Stimulated activated CD8-positive, alpha-beta memory T cell treated with anti-CD3 and anti-CD28 coated beads, Interleukin-12 subunit alpha, Interleukin-12 subunit beta, amount 100 ng/mL, for 1 hour (primary cell): Measurements from ENCODE around the gene ECHDC3.
"Not testable (repeated sequence)": the region's sequence is repeated elsewhere in the genome, so short reads cannot be mapped to it uniquely, and the experiment has no call there.

Source experiments
- DNase-seq: peaks from one replicate; pipeline ENCODE4 v3.0.0-alpha.2; 2020; ENCODE audit warnings: low read depth

Gene ECHDC3, protein sequence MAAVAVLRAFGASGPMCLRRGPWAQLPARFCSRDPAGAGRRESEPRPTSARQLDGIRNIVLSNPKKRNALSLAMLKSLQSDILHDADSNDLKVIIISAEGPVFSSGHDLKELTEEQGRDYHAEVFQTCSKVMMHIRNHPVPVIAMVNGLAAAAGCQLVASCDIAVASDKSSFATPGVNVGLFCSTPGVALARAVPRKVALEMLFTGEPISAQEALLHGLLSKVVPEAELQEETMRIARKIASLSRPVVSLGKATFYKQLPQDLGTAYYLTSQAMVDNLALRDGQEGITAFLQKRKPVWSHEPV

DNA sequence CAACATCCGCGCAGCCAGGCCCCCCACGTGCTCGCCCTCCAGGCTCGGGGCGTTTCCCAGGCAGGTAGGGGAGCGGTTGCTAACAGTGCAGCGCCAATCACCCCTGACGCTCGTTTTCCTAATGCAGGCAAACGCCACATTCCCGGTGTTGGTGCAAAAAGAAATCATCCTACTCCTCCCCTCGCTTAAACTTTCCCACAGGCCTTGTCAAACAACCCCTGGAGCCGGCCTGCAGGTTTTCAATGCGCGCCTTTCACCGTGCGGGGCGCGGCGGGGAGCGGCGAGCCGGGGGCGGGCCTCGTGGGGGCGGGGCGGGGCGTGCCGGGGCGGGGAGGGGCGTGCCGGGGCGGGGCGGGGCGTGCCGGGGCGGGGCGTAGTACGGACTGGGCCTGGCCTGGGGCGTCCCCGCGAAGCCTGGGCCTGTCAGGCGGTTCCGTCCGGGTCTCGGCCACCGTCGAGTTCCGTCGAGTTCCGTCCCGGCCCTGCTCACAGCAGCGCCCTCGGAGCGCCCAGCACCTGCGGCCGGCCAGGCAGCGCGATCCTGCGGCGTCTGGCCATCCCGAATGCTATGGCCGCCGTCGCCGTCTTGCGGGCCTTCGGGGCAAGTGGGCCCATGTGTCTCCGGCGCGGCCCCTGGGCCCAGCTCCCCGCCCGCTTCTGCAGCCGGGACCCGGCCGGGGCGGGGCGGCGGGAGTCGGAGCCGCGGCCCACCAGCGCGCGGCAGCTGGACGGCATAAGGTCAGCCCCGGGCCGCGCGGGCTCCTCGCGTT, at the start of gene ECHDC3:
ECHDC3 (plus strand) TSS at position 374 of the 770 bp plus-strand sequence; CDS start at position 569, 195 bp downstream.
- DNase-seq: peak; percentile 15

DNA sequence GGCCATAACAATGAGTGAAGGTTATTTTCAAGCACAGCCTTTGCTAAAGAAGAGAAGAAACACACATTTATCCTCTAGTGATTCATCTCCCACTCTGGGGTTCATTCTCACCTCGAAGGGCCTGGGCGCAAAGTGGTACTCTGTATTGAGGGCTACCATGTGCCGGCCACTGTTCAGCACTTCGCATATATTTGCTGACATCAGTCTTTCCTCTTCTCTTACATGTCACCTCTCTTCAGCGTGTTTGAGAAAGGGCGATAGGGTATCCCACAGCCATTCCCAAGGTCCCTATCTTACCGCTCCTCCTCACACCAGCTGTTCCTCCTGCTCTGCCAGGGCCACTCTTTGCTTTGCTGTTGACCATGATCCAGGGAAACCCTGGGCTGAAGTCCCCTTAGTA, 48.8 kb upstream of the ECHDC3 start:
- no peak for DNase-seq

DNA sequence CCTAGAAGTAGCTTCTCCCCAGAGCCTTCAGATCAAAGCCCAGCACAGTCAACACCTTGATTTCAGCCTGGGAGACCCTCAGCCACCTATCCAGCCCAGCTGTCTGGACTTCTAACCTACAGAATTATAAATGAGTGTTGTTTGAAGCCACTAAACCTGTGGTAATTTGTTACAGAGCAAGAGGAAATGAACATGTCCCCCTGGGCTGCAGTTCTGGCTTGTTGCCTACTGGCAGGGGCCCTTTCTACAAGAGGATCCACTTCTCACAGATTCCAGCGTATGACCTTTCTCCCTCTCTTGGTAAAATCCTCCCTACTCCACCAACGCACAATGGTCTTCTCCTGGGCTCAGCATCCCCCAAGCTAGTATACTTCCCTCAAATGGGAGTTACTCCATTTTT, 46.4 kb upstream of the ECHDC3 start:
- DNase-seq: no peak

DNA sequence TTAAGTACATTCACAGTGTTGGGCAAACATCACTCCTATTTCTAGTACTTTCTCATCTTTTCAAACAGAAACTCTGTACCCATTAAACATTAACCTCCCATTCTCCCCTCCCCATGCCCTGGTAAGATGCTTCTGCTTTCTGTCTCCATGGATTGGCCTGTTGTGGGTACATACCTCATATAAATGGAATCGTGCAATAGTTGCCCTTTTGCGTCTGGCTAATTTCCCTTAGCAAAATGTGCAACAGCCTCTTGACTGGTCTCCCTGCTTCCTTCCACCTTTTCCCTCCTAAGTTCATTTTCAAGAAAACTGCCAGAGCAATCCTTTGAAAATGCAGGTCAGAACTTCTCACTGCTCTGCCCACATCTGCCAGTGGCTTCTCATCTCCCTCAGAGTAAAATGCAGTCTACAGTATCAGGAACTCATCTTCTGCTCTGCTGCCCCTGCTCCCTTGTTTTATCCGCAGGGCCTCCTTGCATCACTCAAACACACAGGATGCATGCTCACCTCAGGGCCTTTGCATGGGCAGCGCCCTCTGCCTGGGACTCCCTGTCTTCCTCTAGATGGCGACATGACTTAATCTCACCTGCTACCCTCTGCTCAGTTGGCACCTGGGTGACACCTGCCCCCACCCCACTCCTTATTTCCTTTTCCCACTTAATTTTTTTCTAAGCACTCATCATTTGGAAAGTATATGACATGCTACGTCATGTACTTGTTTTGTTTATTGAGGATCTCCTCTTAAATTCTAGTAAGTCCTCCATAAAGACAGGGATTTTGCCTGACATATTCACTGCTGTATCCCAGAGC, 44.3 kb upstream of the ECHDC3 start:
- DNase-seq: no peak

DNA sequence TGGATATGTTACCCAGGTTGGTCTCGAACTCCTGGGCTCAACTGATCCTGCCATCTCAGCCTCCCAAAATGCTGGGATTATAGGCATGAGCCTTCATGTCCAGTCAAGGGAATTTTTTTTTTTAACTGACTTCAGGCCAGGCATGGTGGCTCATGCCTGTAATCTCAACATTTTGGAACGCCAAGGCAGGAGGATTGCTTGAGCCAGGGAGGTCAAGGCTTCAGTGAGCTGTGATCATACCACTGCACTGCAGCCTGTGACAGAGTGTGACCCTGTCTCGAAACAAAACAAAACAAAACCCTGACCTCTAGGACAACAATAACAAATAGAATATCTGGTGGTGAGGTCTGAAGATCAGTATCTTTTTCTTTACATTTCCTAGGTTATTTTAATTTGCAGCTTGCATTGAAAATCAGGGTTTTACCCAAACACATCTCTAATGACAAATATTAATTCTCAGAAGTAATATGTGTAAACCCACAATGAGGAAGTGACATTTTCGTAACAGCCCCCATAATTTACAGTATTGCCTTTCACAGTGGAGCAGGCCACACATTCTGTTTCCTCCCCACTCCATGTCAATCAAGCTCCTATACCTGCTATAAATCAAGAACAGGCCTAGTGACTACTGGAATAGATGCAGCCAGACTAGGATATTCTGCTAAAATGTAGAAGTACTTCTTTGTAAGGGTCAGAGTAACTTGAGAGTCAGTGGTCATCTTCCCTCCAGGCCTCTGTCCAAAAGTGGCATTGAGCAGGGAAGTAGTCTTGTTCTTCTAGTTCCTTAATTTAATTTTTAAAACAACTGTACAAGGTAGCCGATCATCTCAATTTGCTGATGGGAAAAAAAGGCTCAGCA, 43.3 kb upstream of the ECHDC3 start:
- DNase-seq: no peak

DNA sequence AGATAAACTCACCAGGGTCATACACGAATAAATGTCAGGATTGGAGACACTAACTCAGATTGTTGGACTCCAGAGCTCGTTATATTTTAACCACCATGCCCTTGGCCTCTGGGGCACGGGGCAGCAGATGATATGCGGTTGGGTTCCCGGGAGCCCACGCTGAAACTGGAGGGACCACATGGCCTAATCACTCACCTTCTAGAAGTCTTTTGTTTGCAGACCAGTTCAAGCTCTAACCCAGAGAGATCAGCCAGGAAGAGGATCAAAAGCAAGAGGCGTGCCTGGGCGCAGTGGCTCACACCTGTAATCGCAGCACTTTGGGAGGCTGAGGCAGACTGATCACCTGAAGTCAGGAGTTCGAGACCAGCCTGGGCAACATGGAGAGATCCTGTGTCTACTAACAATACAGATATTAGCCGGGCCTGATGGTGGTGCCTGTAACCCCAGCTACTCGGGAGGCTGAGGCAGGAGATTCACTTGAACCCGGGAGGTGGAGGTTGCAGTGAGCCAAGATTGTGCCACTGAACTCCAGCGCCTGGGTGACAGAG, 42.6 kb upstream of the ECHDC3 start:
- no peak for DNase-seq

DNA sequence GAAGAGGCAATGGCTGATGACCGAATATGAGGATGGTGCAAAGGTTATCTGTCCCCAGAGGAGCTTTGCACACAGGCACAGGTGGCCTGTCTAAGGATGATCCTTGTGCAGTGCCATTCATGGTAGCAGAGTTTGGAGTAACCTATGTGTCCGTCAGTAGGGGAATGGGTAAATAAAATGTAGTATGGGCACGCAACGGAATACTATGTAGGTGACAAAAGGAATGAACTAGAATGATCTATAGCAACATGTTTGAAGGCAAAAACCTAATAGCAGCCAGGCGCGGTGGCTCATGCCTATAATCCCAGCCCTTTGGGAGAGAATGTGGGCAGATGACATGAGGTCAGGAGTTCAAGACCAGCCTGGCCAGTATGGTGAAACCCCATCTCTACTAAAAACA, 41.6 kb upstream of the ECHDC3 start:
- DNase-seq: no peak

DNA sequence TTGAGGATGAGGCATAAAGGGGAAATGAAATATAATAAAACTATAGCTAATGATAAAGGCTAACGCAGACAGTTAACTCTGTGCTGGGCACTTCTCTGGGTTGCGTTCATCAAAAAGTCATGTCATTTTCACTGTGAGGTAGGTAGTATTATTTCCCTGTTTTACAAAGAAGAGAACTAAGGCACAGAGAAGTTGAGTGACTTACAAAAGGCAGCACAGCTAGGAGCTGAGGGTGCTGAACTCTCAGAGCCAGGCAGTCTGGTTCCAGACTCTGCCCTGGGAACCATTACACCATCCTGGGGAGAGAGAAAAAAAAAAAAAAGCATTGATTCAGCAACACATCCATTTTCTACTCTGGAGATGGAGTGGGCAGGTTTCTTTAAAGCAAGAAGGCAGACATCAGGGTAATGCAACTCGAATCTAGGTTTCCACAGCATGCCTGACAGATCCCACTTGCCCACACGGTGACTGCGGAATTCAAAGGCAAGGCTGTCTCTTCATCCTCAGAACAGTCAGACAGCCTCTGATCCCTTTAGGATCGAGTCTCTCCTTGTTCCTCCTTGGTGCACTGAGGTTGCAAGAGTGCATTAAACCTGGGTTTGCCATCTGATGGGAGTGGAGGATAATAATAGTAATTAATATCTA, 40.6 kb upstream of the ECHDC3 start:
- no peak for DNase-seq

DNA sequence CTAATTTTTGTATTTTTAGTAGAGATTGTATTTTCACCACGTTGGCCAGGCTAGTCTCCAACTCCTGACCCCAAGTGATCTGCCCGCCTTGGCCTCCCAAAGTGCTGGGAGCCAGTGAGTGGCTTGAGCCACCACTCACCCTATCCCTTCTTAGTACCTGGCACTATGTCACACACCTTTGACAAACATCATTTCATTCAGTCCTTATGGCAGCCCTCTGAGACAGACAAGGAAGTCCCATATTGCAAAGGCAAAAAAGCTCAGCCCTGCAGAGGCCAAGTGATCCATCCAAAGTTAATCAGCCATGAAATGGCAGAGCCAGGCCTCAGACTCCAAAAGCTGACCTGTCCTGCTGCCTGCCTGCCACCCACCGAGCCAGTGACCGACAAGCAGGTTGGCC, 39.9 kb upstream of the ECHDC3 start:
- DNase-seq: no peak

DNA sequence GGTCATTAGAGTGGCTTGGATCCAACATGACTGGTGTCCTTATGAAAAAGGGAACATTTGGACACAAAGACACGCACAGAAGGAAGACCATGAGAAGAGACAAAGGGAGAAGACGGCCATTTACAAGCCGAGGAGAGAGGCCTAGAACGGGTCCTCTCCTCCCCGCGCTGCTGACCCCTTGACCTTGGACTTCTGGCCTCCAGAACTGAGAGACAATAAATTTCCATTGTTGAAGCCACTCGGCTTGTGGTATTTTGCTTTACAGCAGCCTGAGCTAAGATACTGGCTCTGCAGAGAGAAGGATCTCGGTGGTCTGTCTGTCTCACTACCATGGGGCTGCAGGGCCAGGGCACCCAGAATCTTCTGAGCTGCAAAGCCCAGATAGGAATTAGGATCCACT, 38.1 kb upstream of the ECHDC3 start:
- DNase-seq: no peak

DNA sequence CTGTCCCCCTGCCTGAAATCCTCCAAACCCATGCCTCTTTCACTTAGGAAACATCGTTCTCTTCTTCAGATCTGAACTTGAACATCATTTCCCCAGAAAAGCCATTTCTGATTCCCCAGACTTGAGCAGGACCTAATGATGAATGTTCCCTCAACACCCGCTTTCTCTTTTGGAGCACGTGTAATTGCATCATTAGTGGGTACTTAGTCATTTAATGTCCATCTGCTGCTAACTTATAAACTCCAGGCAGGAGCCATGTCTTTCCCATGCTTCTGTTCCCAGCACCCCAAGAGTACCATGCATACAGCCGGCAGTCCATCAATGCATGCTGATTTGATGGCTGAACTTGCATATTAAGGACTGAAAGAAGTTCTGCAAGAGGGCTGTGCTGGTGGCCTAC, 36.5 kb upstream of the ECHDC3 start:
- DNase-seq: no peak

DNA sequence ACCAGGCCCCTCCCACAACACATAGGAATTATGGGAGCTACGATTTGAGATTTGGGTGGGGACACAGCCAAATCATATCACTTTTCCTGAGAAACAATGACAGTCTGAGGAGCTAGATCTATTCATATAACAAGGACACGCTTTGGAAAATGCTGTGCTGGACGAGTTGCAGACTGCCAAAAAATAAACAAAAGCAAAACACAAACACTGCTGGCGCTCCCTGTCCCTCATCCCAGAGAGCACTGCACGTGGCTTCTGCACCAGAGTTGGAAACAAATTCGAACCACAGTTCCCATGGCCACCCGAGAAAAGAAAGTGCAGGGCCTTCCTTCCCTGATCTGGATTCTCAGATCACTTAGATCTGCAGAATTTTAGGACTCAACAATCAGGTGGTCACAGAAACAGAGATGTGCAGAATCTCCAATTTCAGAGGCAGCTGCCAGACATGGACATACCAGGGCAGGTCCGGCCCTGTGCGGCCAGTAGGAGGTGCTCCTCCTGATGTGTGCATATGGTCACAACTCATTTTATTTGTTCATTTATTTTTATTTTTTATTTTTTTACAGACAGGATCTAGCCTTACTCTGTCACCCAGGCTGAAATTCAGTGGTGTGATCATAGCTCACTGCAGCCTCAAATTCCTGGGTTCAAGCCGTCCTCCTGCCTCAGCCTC, 35.2 kb upstream of the ECHDC3 start:
- DNase-seq: no peak

DNA sequence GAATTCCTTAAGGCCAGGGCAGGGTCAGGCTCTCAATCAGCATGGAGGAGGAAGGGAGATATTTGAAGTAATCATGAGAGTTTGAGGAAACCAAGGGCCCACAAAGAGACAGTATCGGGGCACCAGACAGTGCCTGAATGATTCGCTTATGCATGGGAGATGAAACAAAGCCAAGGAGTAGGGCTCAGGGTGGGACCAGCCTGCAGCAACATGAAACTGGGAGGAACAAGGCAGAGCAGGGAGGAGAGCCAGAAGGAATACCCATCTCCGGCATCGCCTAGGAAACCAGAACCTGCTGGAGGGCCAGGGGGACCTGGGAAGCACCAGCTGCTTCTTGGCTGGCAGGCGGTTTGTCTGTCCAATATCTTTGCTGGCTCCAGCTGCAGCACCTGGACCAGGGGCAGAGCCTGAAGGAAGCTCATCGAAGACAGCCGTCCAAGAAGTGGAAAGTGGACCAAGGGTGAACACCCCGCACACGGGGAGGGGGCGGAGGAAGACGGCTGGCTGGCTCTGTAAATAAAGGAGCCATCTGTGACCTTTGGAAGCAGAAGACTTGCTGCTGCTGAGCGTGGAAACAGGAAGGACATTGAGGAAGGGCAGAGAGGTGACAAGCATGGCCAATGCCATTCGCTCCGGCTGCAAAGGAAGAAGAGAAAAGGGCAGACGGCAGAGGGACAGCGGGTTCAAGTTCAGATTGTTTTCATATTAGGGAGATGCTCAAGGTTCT, 34.4 kb upstream of the ECHDC3 start:
- DNase-seq: no peak

DNA sequence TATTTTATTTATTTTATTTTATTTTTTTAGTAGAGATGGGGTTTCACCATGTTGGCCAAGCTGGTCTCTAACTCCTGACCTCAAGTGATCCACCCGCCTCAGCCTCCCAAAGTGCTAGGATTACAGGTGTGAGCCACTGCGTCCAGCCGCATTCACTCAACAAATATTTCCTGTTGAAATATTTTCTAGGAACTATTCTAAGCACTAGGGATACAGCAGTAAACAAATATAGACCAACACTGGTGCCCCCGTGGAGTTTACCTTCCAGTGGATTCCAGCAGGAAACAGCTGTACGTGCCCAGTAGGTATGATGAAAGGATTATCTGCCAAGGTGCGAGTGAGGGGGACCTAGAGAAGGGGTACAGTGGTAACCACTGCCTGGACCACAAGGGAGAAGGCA, 33.4 kb upstream of the ECHDC3 start:
- DNase-seq: not testable (repeated sequence)

DNA sequence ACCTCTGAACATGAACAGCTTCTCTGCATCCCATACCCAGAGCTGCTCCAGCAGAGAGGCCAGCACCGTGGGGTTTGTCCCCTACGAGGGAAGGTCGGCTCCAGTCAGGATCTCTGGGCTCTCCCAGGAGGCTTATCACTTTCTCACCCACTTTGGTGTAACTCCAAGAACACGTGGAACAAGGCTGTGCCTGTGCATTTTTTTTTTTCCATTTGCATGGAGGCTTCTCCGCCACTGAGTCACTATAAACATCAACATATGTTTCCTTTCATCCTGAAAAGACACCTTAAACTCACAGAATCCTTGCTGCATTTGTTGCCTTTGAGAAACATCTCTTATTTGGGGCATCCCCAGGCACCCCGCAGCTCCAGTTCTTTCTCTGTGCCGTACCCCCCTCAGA, 29.4 kb upstream of the ECHDC3 start:
- DNase-seq: no peak

DNA sequence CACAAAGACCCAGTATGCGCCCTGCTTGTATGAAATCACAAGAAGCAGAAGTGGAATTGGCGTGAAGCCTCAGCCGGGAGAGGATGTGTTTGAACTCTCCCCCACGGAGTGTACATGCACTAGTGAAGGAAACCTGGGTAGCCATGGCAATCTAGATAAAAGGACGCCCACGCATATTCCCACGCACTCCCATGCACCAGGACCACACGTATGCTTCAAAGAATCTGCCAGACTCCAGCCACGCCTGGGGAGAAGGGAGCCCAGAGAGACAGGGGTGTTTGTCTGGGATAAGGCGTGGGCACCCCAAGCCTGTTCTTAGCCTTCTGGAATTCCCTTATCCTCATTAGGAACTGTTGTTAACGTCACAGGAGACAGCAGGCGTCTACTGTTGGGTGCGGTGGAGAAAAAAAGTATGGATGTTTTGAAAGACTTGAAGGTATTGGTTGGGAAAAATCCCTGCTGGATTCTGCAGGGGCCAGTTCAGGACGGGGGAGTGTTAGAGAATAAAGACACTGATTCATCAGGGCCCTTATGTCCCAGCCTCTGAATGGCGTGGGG, 28.9 kb upstream of the ECHDC3 start:
- no peak for DNase-seq

DNA sequence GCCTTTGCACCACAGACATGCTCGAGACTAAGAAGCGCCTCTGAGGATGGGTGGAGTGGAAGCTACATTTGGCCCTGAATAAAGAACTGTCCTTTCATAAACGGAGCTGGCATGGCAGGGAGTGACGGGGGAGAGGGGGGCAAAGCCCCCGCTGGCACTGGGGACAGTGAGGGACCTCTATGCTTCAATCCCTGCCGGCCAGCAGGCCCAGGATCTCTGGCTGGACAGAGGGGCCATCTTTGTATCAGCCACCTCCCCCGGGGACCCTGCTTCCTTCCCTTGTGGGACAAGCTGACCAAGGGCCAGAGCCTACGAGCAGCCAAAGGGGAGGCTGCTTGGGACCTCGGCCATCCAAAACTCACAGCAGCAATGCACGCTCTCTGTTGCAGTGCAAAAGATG, 28.2 kb upstream of the ECHDC3 start:
- no peak for DNase-seq

DNA sequence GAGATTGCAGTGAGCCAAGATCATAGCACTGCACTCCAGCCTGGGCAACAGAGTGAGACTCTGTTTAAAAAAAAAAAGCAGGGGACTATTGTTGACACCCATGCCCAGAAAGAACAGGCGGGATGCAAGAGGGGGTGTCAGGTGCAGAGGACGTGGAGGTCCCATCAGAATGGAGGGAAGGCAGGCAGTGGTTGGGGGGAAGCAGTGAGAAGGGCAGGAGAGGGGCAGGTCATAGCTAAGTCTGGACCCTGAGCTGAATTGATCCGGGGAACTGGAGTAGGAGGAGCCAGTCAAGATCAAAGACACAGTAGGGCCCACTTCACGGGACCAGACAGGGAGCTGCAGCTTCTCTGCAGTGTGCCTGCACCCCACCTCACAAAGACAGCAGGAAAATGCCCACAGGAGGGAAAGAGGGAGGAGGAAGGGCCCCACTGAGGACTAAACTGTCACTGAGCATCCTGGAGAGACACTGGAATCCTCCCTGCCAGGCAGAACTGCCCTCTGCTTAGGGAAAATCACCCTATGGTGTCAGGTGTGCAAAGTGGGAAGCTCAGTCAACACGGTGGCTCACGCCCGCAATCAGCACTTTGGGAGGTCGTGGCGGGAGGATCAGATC, 27.3 kb upstream of the ECHDC3 start:
- DNase-seq: no peak
